Measurements from ENCODE around the gene UBXN2A.

UBXN2A gene

GRCh38 chr2:23939987-23940717 lies at the start of gene UBXN2A:
UBXN2A (plus strand) TSS chr2:23940463; CDS start chr2:23958315, 17,852 bp downstream.
- H3K27ac ChIP-seq: peak within 1 kb of the TSS; percentile 78
- peak; percentile 14 for DNase-seq (ENCODE audit: low read depth, low spot score)

GRCh38 chr2:23900133-23900532 lies 40.1 kb upstream of the UBXN2A start:
- no peak for DNase-seq (ENCODE audit: low read depth, low spot score)
- peak overlapping the region; percentile 89 for H3K27ac ChIP-seq

GRCh38 chr2:23900541-23901322 lies 39.5 kb upstream of the UBXN2A start:
- DNase-seq (ENCODE audit: low read depth, low spot score): peak; percentile 77
- peak overlapping the region; percentile 89 for H3K27ac ChIP-seq

- H3K27ac ChIP-seq: peak overlapping the region; percentile 89
- peak; percentile 53 for DNase-seq (ENCODE audit: low read depth, low spot score)
Observed at GRCh38 chr2:23901966-23902846, 38.1 kb upstream of the UBXN2A start.

- DNase-seq (ENCODE audit: low read depth, low spot score): no peak
- peak overlapping the region; percentile 89 for H3K27ac ChIP-seq
Observed at GRCh38 chr2:23903034-23903433, 37.2 kb upstream of the UBXN2A start.

GRCh38 chr2:23904215-23904614 lies 36.0 kb upstream of the UBXN2A start:
- DNase-seq (ENCODE audit: low read depth, low spot score): no peak
- H3K27ac ChIP-seq: no peak overlapping the region

- no peak overlapping the region for H3K27ac ChIP-seq
- DNase-seq (ENCODE audit: low read depth, low spot score): no peak
Observed at GRCh38 chr2:23904692-23905091, 35.6 kb upstream of the UBXN2A start.

- no peak overlapping the region for H3K27ac ChIP-seq
- DNase-seq (ENCODE audit: low read depth, low spot score): no peak
Observed at GRCh38 chr2:23905155-23905554, 35.1 kb upstream of the UBXN2A start.

- H3K27ac ChIP-seq: no peak overlapping the region
- DNase-seq (ENCODE audit: low read depth, low spot score): no peak
Observed at GRCh38 chr2:23912054-23912453, 28.2 kb upstream of the UBXN2A start.

- no peak overlapping the region for H3K27ac ChIP-seq
- no peak for DNase-seq (ENCODE audit: low read depth, low spot score)
Observed at GRCh38 chr2:23915327-23915726, 24.9 kb upstream of the UBXN2A start.

GRCh38 chr2:23916727-23917405 lies 23.4 kb upstream of the UBXN2A start:
- no peak for DNase-seq (ENCODE audit: low read depth, low spot score)
- no peak overlapping the region for H3K27ac ChIP-seq

- no peak overlapping the region for H3K27ac ChIP-seq
- DNase-seq (ENCODE audit: low read depth, low spot score): no peak
Observed at GRCh38 chr2:23918837-23919489, 21.3 kb upstream of the UBXN2A start.

GRCh38 chr2:23924589-23925359 lies 15.5 kb upstream of the UBXN2A start:
- DNase-seq (ENCODE audit: low read depth, low spot score): no peak
- no peak overlapping the region for H3K27ac ChIP-seq

GRCh38 chr2:23925702-23926289 lies 14.5 kb upstream of the UBXN2A start:
- DNase-seq (ENCODE audit: low read depth, low spot score): no peak
- H3K27ac ChIP-seq: peak overlapping the region; percentile 88

- no peak for DNase-seq (ENCODE audit: low read depth, low spot score)
- peak overlapping the region; percentile 88 for H3K27ac ChIP-seq
Observed at GRCh38 chr2:23926290-23926749, 13.9 kb upstream of the UBXN2A start.

GRCh38 chr2:23926750-23927571 lies 13.3 kb upstream of the UBXN2A start, which contains the start of gene ATAD2B:
ATAD2B (minus strand) TSS chr2:23927123; CDS start chr2:23926770, 353 bp downstream.
- DNase-seq (ENCODE audit: low read depth, low spot score): peak; percentile 78
- peak within 1 kb of the TSS; percentile 88 for H3K27ac ChIP-seq

- H3K27ac ChIP-seq: no peak overlapping the region
- DNase-seq (ENCODE audit: low read depth, low spot score): no peak
Observed at GRCh38 chr2:23934259-23934658, 6.0 kb upstream of the UBXN2A start.
